ENCODE measurements around the gene PHC1.

PHC1 gene

GRCh38 chr12:8914033-8914715, at the start of gene PHC1:
PHC1 (plus strand) TSS chr12:8914509; CDS start chr12:8917678, 3,169 bp downstream.
- peak; percentile 60 for DNase-seq

DNA sequence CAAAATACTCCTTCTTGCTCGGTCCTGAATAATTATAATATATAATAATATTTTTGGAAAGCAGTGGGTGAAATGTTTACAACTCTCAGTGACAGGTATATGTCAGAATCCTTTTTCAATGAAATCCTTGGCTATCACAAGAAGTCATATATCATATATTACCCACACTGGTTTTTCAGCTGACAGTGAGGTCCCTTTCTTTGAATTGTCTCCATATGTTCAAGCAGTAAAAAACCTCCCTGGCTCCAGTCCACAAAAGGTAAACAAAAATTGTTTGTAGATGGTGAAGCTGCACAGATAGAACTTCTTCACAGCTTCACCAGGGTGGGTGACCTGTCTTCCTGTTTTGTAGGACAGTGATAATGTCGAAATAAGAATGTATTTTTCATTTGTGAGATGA, 47.9 kb upstream of the PHC1 start:
- no peak for DNase-seq

GRCh38 chr12:8867009-8867408, 47.3 kb upstream of the PHC1 start:
- no peak for DNase-seq

GRCh38 chr12:8867786-8868185, 46.5 kb upstream of the PHC1 start:
- DNase-seq: no peak

DNA sequence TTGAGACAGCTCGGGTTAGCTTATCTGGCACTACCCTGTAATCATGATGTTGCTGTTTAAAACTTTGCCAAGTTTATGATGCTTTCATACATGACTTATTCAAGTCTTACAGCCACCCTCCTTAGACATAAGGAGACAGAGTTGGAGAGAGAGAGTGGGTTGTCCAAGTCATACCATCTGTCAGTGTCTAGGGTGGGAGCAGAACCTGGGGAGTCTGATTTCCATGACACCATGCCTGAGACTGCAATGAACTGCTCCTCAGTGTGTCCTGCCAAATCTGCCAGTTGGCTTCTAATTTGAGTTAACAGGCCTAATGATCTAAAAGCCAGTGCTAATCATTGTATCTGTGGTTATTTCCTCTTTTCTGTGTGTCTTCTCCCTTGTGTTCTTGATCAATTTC, 43.7 kb upstream of the PHC1 start:
- peak; percentile 39 for DNase-seq

- DNase-seq: no peak
These were observed 43.2 kb upstream of the PHC1 start for GRCh38 chr12:8871068-8871467.

GRCh38 chr12:8876887-8877286, 37.4 kb upstream of the PHC1 start:
- DNase-seq: no peak

DNA sequence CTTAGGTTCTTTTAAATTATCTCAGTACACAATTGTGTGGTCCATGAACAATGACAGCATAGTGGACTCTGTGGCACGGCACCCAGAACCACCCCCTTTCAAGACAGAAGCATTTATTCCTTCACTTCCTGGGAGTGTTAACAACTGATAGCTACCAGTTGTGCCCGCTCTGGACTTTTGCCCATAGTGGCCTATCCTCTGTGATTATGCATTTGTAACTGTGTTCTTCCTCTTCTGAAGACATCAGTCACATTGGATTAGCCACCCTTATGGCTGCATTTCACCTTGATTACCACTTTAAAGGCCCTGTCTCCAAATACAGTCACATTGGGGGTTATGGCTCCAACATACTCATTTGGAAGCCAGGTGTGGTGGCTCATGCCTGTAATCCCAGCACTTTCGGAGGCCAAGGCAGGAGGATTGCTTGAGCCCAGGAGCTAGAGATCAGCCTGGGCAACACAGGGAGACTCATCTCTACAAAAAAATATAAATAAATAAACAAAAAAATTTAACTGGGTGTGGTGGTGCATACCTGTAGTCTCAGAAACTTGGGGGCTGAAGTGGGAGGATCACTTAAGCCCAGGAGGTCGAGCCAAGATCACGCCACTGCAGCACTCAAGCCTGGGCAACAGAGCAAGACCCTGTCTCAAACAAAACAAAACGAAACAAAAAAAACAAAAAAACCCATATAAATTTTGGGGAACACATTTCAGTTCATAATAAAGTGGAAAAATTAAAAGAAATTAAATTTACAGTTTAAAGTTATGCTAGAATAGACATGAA, 27.6 kb upstream of the PHC1 start:
- no peak for DNase-seq

DNA sequence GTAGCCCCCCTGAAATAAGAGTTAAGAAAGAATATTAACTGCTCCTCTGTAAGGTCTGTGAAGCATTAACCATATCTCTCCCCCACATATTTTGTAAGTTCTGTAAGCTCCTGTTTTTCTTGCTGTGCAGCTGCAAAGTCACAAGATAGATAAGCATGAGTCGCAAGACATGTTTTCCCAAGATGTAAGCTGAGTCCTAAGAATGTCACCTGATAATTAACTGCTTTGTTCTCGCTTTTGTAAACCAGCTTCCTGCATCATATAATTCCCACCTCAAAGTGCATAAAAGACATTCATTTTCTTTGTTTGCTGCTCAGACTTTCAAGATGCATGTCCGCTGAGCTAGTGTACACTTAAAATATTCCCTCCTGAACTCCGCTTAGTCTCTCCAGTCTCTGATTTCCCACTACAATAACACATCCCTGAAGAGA, 27.0 kb upstream of the PHC1 start:
- DNase-seq: peak; percentile 22

GRCh38 chr12:8890313-8891085, 23.8 kb upstream of the PHC1 start:
- DNase-seq: peak; percentile 71

DNA sequence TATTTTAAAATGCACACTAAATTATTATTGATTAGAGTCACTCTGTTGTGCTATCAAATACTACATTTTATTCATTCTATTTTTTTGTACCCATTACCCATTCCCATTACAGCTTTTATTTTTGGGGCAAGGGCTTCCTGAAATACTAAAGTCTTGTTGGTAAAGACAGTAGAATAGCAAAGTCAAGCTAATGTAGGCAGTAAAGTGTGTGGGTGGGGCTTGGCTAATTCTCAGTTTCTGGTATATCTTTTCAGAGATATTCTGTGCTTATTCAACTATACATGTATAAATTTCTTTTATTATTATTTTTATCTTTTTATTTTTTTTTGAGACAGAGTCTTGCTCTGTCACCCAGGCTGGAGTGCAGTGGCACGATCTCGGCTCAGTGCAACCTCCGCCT, 22.3 kb upstream of the PHC1 start:
- DNase-seq: no peak

DNA sequence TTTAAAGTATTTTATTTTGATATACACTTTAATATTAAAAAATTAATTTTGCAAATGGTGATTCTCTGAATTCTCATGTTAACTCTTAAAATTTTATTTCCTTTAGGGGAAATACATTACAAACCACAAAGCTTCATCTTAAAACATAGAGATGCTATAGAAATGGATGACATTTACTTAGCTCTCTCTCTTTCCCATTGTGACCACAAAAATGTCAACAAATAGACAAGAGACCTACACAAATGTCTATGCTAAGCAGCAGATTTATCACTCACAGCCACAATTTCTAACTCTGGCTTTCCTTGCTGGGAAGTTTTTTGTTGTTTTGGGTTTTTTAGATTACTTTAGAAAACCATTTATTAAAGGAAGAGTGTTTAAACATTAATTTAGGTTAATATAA, 19.9 kb upstream of the PHC1 start:
- DNase-seq: no peak

DNA sequence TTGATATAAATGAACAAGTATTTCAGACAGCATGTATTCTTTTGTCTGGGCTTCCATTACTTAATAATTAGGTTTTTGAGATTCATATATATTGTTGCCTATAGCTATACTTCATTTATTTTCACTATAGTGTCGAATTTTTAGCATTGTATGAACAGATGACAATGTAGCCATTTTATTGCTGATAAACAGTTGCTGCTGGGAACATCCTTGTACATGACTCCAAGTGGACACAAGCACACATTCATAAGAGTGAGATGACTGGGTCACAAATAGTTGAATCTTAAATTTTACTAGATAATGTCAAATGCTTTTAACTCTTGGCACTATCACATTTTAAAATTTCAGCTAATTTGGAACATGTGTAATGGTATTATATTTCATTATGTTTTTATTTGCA, 19.3 kb upstream of the PHC1 start:
- no peak for DNase-seq

- no peak for DNase-seq
These were observed 17.2 kb upstream of the PHC1 start for GRCh38 chr12:8897081-8897480.

- peak; percentile 46 for DNase-seq
These were observed 14.5 kb upstream of the PHC1 start for GRCh38 chr12:8899830-8900229.

GRCh38 chr12:8902703-8903102, 11.6 kb upstream of the PHC1 start:
- peak; percentile 98 for DNase-seq

DNA sequence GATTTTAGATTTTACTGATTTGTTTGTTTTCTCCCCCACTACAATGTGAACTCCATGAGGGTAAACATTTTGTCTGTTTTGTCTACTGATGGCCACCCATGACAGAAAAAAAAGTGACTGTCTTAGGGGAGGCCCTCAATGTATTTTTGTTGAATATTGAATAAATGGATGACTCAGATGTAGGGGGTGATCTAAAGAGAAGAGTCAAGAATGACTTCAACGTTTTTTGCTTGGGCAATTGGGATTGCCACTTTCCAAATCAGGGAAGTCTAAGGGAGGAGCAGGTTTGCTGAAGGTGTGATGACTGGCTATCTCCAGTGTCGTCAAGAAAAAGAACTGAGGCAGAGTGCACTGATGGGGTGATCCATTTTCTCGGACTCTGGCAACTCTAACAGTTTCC, 10.7 kb upstream of the PHC1 start:
- DNase-seq: peak; percentile 62

- DNase-seq: peak; percentile 46
These were observed 9.6 kb upstream of the PHC1 start for GRCh38 chr12:8904665-8905064.

- no peak for DNase-seq
These were observed 8.8 kb upstream of the PHC1 start for GRCh38 chr12:8905546-8905945.

- no peak for DNase-seq
These were observed 7.8 kb upstream of the PHC1 start for GRCh38 chr12:8906266-8907180.

DNA sequence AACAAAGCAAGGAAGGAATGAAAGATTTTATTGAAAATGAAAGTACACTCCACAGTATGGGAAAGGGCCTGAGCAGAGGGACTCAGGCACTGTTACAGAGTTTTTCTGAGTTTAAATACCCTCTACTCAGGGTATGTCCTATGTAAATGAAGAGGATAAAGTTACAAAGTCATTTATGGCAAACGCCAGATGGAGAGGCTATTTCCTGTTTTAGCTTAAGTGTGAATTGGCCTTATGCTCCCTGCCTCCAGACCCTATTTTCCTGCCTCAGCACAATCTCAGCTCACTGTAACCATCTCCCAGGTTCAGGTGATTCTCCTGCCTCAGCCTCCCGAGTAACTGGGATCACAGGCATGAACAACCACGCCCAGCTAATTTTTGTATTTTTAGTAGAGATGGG, 6.8 kb upstream of the PHC1 start:
- DNase-seq: no peak

DNA sequence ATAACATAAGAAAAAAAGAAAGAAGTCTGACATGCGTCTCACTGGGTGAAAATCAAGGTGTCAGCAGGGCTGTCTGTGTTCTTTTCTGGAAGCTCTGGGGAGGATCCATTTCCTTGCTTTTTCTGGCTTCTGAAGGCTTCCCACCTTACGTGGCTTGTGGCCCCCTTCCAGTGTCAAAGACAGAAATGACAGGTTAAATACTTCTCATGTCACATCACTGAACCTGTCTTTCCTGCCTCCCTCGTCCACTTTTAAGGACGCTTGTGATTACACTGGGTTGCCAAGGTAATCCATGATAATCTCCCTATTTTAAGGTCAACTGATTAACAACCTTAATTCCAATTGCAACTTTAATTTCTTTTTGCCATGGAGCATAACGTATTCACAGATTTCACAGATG, 4.6 kb upstream of the PHC1 start:
- DNase-seq: no peak
